H1 (cell line): ENCODE measurements around the gene STEAP2. TPM values are rescaled to one million over a fixed set of nuclear protein-coding genes. Genes with fewer than 3 reads are reported as not detected.

Source experiments
- CTCF ChIA-PET: fragments of 300-600 bp; sonication (Branson Sonifier 250); formaldehyde crosslinking; loops from one replicate; lab custom pipeline; 2021; ENCODE audit not compliant: partially characterized antibody; lab: Charles Lee
- POLR2A ChIA-PET: fragments of 300-600 bp; sonication (Branson Sonifier 250); formaldehyde crosslinking; loops from one replicate; lab custom pipeline; 2021; ENCODE audit warnings: inconsistent platforms; ENCODE audit not compliant: partially characterized antibody; lab: Charles Lee
- DNase-seq, 2 experiments: peaks; one replicate each; pipeline versions ENCODE4 v3.0.0 to v3.0.0-alpha.2; 2010 to 2022; ENCODE audit warnings: low spot score in 2 of 2, low read depth in 1 of 2, mixed read lengths in 1 of 2
- FAIRE-seq: peaks from 2 replicates; lab custom pipeline; 2011; peaks lifted over from hg19 to GRCh38; lab: Jason Lieb, UNC
- H2AFZ ChIP-seq: 2 replicates; pipeline ENCODE4 v1.8.1; 2012; ENCODE audit warnings: low read length, inconsistent platforms
- H2AK5ac ChIP-seq: 2 replicates; pipeline ENCODE4 v1.6.1; 2013; ENCODE audit warnings: low read depth, low read length
- H2BK120ac ChIP-seq: replicated peaks from 2 replicates; pipeline ENCODE3; 2013; ENCODE audit warnings: low read depth, low read length, inconsistent platforms
- H2BK12ac ChIP-seq: 2 replicates; pipeline ENCODE4 v1.6.1; 2013; ENCODE audit warnings: low read depth, low read length
- H2BK15ac ChIP-seq: 2 replicates; pipeline ENCODE4 v1.6.1; 2013; ENCODE audit warnings: low read length
- H2BK20ac ChIP-seq: 2 replicates; pipeline ENCODE4 v1.6.1; 2013; ENCODE audit warnings: low read length
- H2BK5ac ChIP-seq: 2 replicates; pipeline ENCODE4 v1.6.1; 2013; ENCODE audit warnings: low read depth, low read length
- H3K14ac ChIP-seq: 2 replicates; pipeline ENCODE4 v1.6.1; 2013; ENCODE audit warnings: inconsistent platforms; ENCODE audit not compliant: insufficient read length
- H3K18ac ChIP-seq: 2 replicates; pipeline ENCODE4 v1.6.1; 2013; ENCODE audit warnings: low read length; ENCODE audit errors: extremely low read depth
- H3K23ac ChIP-seq: 2 replicates; pipeline ENCODE4 v1.6.1; 2013; ENCODE audit warnings: inconsistent platforms; ENCODE audit not compliant: insufficient read length
- H3K23me2 ChIP-seq: 2 replicates; pipeline ENCODE4 v1.6.1; 2013; ENCODE audit warnings: low read depth, low read length
- H3K27ac ChIP-seq: 2 replicates; pipeline ENCODE4 v1.6.1; 2011; ENCODE audit warnings: low read depth, low read length, inconsistent platforms
- H3K27me3 ChIP-seq, 4 experiments: replicated peaks in 1 of 4; 1 replicate in 1 of 4; 2 replicates in 3 of 4; pipeline versions ENCODE4 v1.6.1 to v1.8.1; 2011 to 2013; ENCODE audit warnings: low read length in 3 of 4, mild to moderate bottlenecking in 3 of 4, inconsistent platforms in 2 of 4, mixed read lengths in 2 of 4, moderate library complexity in 1 of 4; ENCODE audit not compliant: control insufficient read depth in 3 of 4, insufficient read depth in 3 of 4; ENCODE audit errors: extremely low read depth in 1 of 4
- H3K36me3 ChIP-seq, 4 experiments: 2 replicates each; pipeline versions ENCODE4 v1.6.1 to v1.8.1; 2011 to 2013; ENCODE audit warnings: mild to moderate bottlenecking in 4 of 4, low read length in 3 of 4, moderate library complexity in 2 of 4, control low read depth in 1 of 4, inconsistent platforms in 1 of 4; ENCODE audit not compliant: insufficient read depth in 4 of 4, control insufficient read depth in 2 of 4
- H3K4ac ChIP-seq: replicated peaks from 2 replicates; pipeline ENCODE3; 2013; ENCODE audit warnings: low read length, low read depth, mixed read lengths, inconsistent platforms; ENCODE audit not compliant: insufficient read length
- H3K4me1 ChIP-seq, 4 experiments: replicated peaks in 1 of 4; 1 replicate in 1 of 4; 2 replicates in 3 of 4; pipeline versions ENCODE4 v1.6.1 to v1.8.1; 2011 to 2013; ENCODE audit warnings: low read length in 3 of 4, inconsistent platforms in 2 of 4, mixed read lengths in 1 of 4; ENCODE audit not compliant: insufficient read depth in 4 of 4, control insufficient read depth in 3 of 4
- H3K4me2 ChIP-seq, 2 experiments: 2 replicates each; pipeline versions ENCODE4 v1.6.1 to v1.8.1; 2011 to 2013; ENCODE audit warnings: low read depth in 2 of 2, low read length in 2 of 2, control low read depth in 1 of 2, inconsistent platforms in 1 of 2, mild to moderate bottlenecking in 1 of 2; ENCODE audit not compliant: insufficient read depth in 1 of 2
- H3K4me3 ChIP-seq, 4 experiments: fragments of 200-600, 300-600 bp in 1 of 4; sonication (generic), shearing (Covaris generic), sonication (Bioruptor Twin) in 1 of 4; 2 replicates each; pipeline versions ENCODE4 v1.5.1 to v1.8.1; 2011 to 2016; ENCODE audit warnings: low read length in 4 of 4, low read depth in 3 of 4, control low read depth in 2 of 4, inconsistent platforms in 2 of 4, mild to moderate bottlenecking in 2 of 4, mixed read lengths in 1 of 4, moderate library complexity in 1 of 4; ENCODE audit not compliant: insufficient read depth in 2 of 4; ENCODE audit errors: extremely low read depth in 1 of 4
- H3K56ac ChIP-seq: replicated peaks from 2 replicates; pipeline ENCODE3; 2013; ENCODE audit warnings: low read depth, mild to moderate bottlenecking, mixed read lengths, low read length, inconsistent platforms; ENCODE audit not compliant: insufficient read length
- H3K79me1 ChIP-seq: 2 replicates; pipeline ENCODE4 v1.6.1; 2013; ENCODE audit warnings: low read depth, low read length, control low read depth
- H3K79me2 ChIP-seq, 2 experiments: 2 replicates each; pipeline versions ENCODE4 v1.6.1 to v1.8.1; 2012 to 2013; ENCODE audit warnings: low read length in 2 of 2, mild to moderate bottlenecking in 2 of 2, inconsistent platforms in 1 of 2; ENCODE audit not compliant: insufficient read depth in 2 of 2, control insufficient read depth in 1 of 2
- H3K9ac ChIP-seq, 4 experiments: replicated peaks in 1 of 4; 1 replicate in 1 of 4; 2 replicates in 3 of 4; pipeline versions ENCODE4 v1.6.1 to v1.8.1; 2011 to 2013; ENCODE audit warnings: low read depth in 3 of 4, low read length in 3 of 4, control low read depth in 2 of 4, mild to moderate bottlenecking in 2 of 4, moderate library complexity in 2 of 4, inconsistent platforms in 1 of 4; ENCODE audit errors: extremely low read depth in 1 of 4
- H3K9me3 ChIP-seq, 2 experiments: 2 replicates each; pipeline versions ENCODE4 v1.6.1 to v1.8.1; 2012 to 2013; ENCODE audit warnings: mild to moderate bottlenecking in 2 of 2, moderate library complexity in 2 of 2, control low read depth in 1 of 2, inconsistent platforms in 1 of 2, low read depth in 1 of 2, low read length in 1 of 2, mixed read lengths in 1 of 2; ENCODE audit not compliant: insufficient read depth in 2 of 2
- H4K20me1 ChIP-seq, 2 experiments: replicated peaks in 1 of 2; 2 replicates each; pipeline versions ENCODE3 to v1.8.1; 2011 to 2013; ENCODE audit warnings: inconsistent platforms in 2 of 2, low read length in 2 of 2, mild to moderate bottlenecking in 1 of 2; ENCODE audit not compliant: insufficient read depth in 2 of 2, control insufficient read depth in 1 of 2
- H4K5ac ChIP-seq: 2 replicates; pipeline ENCODE4 v1.6.1; 2013; ENCODE audit warnings: low read length, low read depth, mixed read lengths, inconsistent platforms; ENCODE audit not compliant: insufficient read length
- H4K8ac ChIP-seq: 2 replicates; pipeline ENCODE4 v1.8.0; 2013; ENCODE audit warnings: mild to moderate bottlenecking, moderate library complexity, low read length, inconsistent platforms; ENCODE audit not compliant: insufficient read depth; ENCODE audit errors: extremely low read depth
- H4K91ac ChIP-seq: replicated peaks from 2 replicates; pipeline ENCODE3; 2013; ENCODE audit warnings: low read length, mixed read lengths, inconsistent platforms; ENCODE audit not compliant: insufficient read length
- CEBPB ChIP-seq: IDR thresholded peaks from 2 replicates; pipeline ENCODE4 v1.6.1; 2012; ENCODE audit warnings: low read depth, low read length
- JUN ChIP-seq: IDR thresholded peaks from 2 replicates; pipeline ENCODE4 v1.6.1; 2011; ENCODE audit warnings: low read depth, mild to moderate bottlenecking, improper control_type of control experiment, low read length
- KDM1A ChIP-seq: fragments of 200-600, 300-600 bp; sonication (generic); IDR thresholded peaks from 2 replicates; pipeline ENCODE4 v1.7.1; 2016; ENCODE audit warnings: mild to moderate bottlenecking, low read length, borderline replicate concordance
- POLR2A ChIP-seq, 2 experiments: IDR thresholded peaks; 1 replicate in 1 of 2; 2 replicates in 1 of 2; pipeline ENCODE4 v1.6.1; 2011; ENCODE audit warnings: low read depth in 2 of 2, low read length in 2 of 2, mild to moderate bottlenecking in 2 of 2; ENCODE audit errors: control extremely low read depth in 1 of 2
- RFX5 ChIP-seq: IDR thresholded peaks from 2 replicates; pipeline ENCODE4 v1.6.1; 2011; ENCODE audit warnings: low read depth, low read length, improper control_type of control experiment, borderline replicate concordance
- SIRT6 ChIP-seq: IDR thresholded peaks from one replicate; pipeline ENCODE4 v1.7.1; 2012; ENCODE audit warnings: low read length, inconsistent platforms
- SP1 ChIP-seq: IDR thresholded peaks from 2 replicates; pipeline ENCODE4 v1.6.1; 2011; ENCODE audit warnings: low read depth, low read length
- WGBS, 2 experiments: shearing (Covaris generic) in 1 of 2; methylation state at CpG; one replicate each; pipeline versions ENCODE4 v1.1.6 to v1.1.7; 2013 to 2015; ENCODE audit warnings: low lambda C conversion rate in 2 of 2, mixed read lengths in 2 of 2, inconsistent platforms in 1 of 2, low coverage in 1 of 2, missing lambda C conversion rate in 1 of 2; ENCODE audit not compliant: insufficient replicate concordance in 2 of 2, insufficient coverage in 1 of 2, insufficient read length in 1 of 2; ENCODE audit errors: extremely low coverage in 1 of 2, missing lambda C conversion rate in 1 of 2; 5-methylcytosine and 5-hydroxymethylcytosine counted together
- polyA plus RNA-seq, 7 experiments: library from polyadenylated mRNA; depleted of rRNA in 3 of 7; stranded (reverse) in 5 of 7; unstranded in 2 of 7; fragments of >200 nt in 5 of 7; fragments of 200-250 nt in 2 of 7; gene quantifications; 1 replicate in 5 of 7; 2 replicates in 1 of 7; 4 replicates in 1 of 7; pipeline versions ENCODE4 v1.2.1 to v1.2.3, GENCODE V29; 2011 to 2013; ENCODE audit warnings: missing spikeins in 2 of 7, mixed read lengths in 2 of 7
- total RNA-seq: library from RNA; stranded (reverse); fragmentation: NEBNext Ultra II Directional; extraction: Animal tissue kit (Norgen Biotek cat#: 25700); gene quantifications from 2 replicates; pipeline ENCODE4 v1.2.1, GENCODE V29; 2021
- TF ChIP-seq, protein P1 (sequence below), 3 experiments: IDR thresholded peaks; 1 replicate in 2 of 3; 2 replicates in 1 of 3; pipeline versions ENCODE4 v1.5.1 to v1.6.1; 2011; ENCODE audit warnings: low read length in 3 of 3, mild to moderate bottlenecking in 3 of 3, inconsistent platforms in 2 of 3, low read depth in 1 of 3, moderate library complexity in 1 of 3; ENCODE audit not compliant: insufficient read depth in 1 of 3; ENCODE audit errors: control extremely low read depth in 1 of 3

STEAP2 gene
- total and polyA plus RNA-seq, 2 of the 8 experiments (the other 6 are each of a cell fraction or from before 2014, with no cell fraction given): 13.4 to 18.4 TPM

DNA sequence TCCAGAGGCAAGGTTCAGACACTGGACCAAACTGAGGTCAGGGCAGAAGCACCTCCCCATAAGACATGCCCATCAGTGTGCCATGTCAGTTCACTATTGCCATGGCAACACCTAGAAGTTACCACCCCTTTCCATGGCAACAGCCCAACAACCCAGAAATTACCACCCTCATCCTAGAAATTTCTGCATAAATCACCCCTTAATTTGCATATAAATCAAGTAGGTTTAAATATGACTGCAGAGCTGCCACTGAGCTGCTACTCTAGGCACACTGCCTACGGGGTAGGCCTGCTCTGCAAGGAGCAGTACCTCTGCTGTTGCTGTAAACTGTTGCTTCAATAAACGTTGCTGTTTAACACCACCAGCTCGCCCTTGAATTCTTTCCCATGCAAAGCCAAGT lies 12.7 kb downstream of the STEAP2 start:
- Histone ChIP-seq H4K20me1 (no peaks in the 10 kb centered on the region), H2BK5ac (peak overlapping the region; percentile 45; the same call in 1 of the 2 replicates), H3K4me1 (peaks cover 0 to 18% (median 6%) of the 10 kb centered on the region in 4 experiments; a peak in 5 of 7 replicates), H4K91ac (no peak overlapping the region), H3K27ac (peak overlapping the region; percentile 70), H3K18ac (no peak overlapping the region), H4K5ac (no peak overlapping the region), H3K56ac (no peak overlapping the region), H3K36me3 (peaks cover 0 to 21% (median 3%) of the 10 kb centered on the region in 4 experiments; a peak in 3 of 8 replicates), H3K4me3 (peak overlapping the region in 3 of 4 experiments; percentile 15 to 42 (median 23); a peak in 4 of 8 replicates), H3K23ac (no peak overlapping the region), H3K23me2 (no peaks in the 10 kb centered on the region), H3K14ac (no peak overlapping the region), H3K4ac (no peak overlapping the region), H4K8ac (no peak overlapping the region), H3K9ac (no peak overlapping the region), H3K79me2 (peaks cover 3 to 49% of the 10 kb centered on the region in 2 experiments; a peak in 2 of 4 replicates), H2BK120ac (no peak overlapping the region), H2AK5ac (no peak overlapping the region), H2BK12ac (no peak overlapping the region), H3K79me1 (no peaks in the 10 kb centered on the region; the same call in 1 of the 2 replicates), H2BK15ac (no peak overlapping the region), H2BK20ac (no peak overlapping the region), H3K27me3 (no peaks in the 10 kb centered on the region), H3K9me3 (no peaks in the 10 kb centered on the region), H2AFZ (no peak overlapping the region), H3K4me2 (peak overlapping the region; percentile 57 to 62)
- DNase-seq: peak in 1 of 2 experiments; percentile 61
- 0% methylated on average over 3 of the region's 3 CpGs; no CpG with 5 or more reads in 1 of the 2 experiments for WGBS, 2 experiments
- POLR2A ChIA-PET: interaction anchor here (1.0 to 6.0 kb wide), 5 partner anchors 11 to 21 kb away, joined by 3 to 48 read pairs (median 5); partner anchors contain the start of genes CFAP69 and STEAP2
- FAIRE-seq: peak; percentile 99
- CTCF ChIA-PET: interaction anchor here (0.9 to 2.3 kb wide), 6 partner anchors 10 to 71 kb away, joined by 3 to 13 read pairs (median 4); partner anchors contain the start of gene STEAP2
- TF ChIP-seq POLR2A (IDR thresholded peaks at IDR 0.05; ENCODE audit: control extremely low read depth in 1 of 2, low read depth in 2 of 2, low read length in 2 of 2) (peak; percentile 88 to 94), CEBPB (no peak), JUN (no peak), SIRT6 (no peak), SP1 (peak; percentile 80), KDM1A (no peak), RFX5 (no peak)
- TF ChIP-seq, protein P1, sequence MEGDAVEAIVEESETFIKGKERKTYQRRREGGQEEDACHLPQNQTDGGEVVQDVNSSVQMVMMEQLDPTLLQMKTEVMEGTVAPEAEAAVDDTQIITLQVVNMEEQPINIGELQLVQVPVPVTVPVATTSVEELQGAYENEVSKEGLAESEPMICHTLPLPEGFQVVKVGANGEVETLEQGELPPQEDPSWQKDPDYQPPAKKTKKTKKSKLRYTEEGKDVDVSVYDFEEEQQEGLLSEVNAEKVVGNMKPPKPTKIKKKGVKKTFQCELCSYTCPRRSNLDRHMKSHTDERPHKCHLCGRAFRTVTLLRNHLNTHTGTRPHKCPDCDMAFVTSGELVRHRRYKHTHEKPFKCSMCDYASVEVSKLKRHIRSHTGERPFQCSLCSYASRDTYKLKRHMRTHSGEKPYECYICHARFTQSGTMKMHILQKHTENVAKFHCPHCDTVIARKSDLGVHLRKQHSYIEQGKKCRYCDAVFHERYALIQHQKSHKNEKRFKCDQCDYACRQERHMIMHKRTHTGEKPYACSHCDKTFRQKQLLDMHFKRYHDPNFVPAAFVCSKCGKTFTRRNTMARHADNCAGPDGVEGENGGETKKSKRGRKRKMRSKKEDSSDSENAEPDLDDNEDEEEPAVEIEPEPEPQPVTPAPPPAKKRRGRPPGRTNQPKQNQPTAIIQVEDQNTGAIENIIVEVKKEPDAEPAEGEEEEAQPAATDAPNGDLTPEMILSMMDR (IDR thresholded peaks at IDR 0.05; ENCODE audit: control extremely low read depth in 1 of 3, insufficient read depth in 1 of 3, low read depth in 1 of 3, low read length in 3 of 3): no peak
